ENCODE data around the gene GJB5.

DNA sequence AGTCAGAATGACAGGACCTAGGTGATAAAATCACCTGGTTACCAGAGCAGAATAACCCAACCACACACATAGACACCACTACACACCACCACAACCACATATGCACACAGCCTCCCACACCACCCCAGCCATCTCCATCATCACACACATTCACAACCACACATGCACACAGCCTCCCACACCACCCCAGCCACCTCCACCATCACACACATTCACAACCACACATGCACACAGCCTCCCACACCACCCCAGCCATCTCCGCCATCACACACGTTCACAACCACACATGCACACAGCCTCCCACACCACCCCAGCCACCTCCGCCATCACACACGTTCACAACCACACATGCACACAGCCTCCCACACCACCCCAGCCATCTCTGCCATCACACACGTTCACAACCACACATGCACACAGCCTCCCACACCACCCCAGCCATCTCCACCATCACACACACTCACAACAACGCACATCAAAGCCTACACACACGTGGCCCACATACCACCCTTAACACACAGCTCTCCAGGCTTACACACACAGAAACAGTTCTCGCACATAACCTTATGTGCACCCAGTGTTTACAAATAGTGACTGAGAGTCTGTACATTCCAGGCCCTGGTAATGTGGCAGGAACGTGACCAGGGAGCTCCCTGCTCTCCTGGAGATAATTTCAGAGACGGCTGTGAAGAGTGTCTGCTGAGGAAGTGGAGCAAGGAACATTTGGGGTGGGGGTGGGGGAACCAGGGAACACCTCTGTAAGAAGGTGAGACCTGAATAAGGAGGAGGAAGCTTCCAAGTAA, 22.9 kb downstream of the GJB5 start:
- TF ChIP-seq, protein P1, sequence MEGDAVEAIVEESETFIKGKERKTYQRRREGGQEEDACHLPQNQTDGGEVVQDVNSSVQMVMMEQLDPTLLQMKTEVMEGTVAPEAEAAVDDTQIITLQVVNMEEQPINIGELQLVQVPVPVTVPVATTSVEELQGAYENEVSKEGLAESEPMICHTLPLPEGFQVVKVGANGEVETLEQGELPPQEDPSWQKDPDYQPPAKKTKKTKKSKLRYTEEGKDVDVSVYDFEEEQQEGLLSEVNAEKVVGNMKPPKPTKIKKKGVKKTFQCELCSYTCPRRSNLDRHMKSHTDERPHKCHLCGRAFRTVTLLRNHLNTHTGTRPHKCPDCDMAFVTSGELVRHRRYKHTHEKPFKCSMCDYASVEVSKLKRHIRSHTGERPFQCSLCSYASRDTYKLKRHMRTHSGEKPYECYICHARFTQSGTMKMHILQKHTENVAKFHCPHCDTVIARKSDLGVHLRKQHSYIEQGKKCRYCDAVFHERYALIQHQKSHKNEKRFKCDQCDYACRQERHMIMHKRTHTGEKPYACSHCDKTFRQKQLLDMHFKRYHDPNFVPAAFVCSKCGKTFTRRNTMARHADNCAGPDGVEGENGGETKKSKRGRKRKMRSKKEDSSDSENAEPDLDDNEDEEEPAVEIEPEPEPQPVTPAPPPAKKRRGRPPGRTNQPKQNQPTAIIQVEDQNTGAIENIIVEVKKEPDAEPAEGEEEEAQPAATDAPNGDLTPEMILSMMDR (conservative IDR thresholded peaks at IDR 0.05) = no peak
- no peak for TF ChIP-seq EZH2 (IDR thresholded peaks at IDR 0.05; ENCODE audit: low read depth)
